ENCODE measurements around the gene FARP2. TPM values are rescaled to one million over a fixed set of nuclear protein-coding genes. Genes with fewer than 3 reads are reported as not detected.
A peak's percentile ranks its signal among the peaks of the same experiment; 100 is the strongest.

Gene FARP2
- total and polyA plus RNA-seq, 2 of the 13 experiments (the other 11 are each of a cell fraction or from before 2014, with no cell fraction given): 28.0 to 45.4 TPM

DNA sequence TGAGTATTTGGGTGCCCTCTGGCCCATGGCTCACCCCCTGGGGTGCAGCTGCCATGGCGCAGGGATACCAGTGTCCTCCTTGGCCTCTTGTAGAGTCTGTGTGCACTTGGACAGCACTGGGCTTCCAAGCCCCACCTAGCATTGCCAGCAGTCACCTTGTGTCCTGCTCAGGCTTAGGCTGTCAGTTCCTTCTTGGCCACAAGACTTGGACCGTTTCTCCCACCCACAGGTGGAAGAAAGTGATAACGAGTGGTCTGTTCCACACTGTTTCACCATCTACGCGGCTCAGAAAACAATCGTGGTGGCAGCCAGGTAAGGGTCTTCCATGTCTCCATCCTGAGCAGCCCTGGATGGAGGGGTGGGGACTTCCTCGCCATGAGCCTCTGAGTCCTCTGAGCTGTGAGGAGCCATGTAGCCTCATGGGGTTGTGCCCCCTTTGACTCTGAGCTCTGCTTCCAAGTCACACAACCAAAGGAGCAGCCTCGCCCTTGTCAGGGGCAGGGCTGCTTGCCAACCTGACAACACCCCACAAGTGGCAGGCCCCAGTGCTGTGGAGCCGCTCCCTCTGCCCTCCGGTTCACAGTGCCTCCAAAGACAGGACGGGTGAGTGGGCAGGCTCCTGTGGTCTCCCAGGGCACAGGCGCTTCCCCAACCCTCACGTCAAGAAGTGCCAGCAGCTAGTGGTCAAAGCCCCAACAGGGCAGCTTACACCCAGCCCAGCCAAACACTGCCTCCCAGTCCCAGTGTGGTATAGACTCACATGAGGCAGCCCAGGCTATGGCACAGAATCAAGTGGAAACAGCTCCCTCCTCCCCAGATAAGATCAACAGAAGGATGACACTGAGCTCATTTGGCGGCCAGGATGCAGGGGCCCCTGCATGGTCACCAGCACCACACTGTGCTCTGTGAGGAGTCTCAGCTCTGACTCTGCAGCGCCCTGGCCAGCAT, 133.9 kb downstream of the FARP2 start:
- H3K4me1 ChIP-seq (ENCODE audit: insufficient read depth, low read length): no peaks in the 10 kb centered on the region
- no peaks in the 10 kb centered on the region for H3K79me2 ChIP-seq (ENCODE audit: insufficient read depth, low read length)
- no peaks in the 10 kb centered on the region for H3K27me3 ChIP-seq (ENCODE audit: control insufficient read depth in 1 of 2, insufficient read depth in 2 of 2, low read length in 2 of 2)
- peak; percentile 77 for TF ChIP-seq AGO2 (optimal IDR thresholded peaks at IDR 0.05; ENCODE audit: low read depth, low read length)
- TF ChIP-seq SSRP1 (CRISPR knock-in tag; IDR thresholded peaks at IDR 0.05): 0 out of 2 replicates have a peak, but pooled peaks have one; percentile 44
- no peak for TF ChIP-seq HDAC6 (IDR thresholded peaks at IDR 0.05; ENCODE audit: low read depth, low read length)
- TF ChIP-seq POLR2G (IDR thresholded peaks at IDR 0.05; ENCODE audit: low read depth, low read length): peak; percentile 27; the same call in 1 of the 2 replicates
- TF ChIP-seq GTF3A (CRISPR knock-in tag; conservative IDR thresholded peaks at IDR 0.05): no peak
- TF ChIP-seq ZNF225 (CRISPR knock-in tag; IDR thresholded peaks at IDR 0.05): 0 out of 2 replicates have a peak, but pooled peaks have one; percentile 31
- peak; percentile 18; the same call in 1 of the 2 replicates for TF ChIP-seq AKAP8 (CRISPR knock-in tag; IDR thresholded peaks at IDR 0.05)
- no peak overlapping the region for H3K4me2 ChIP-seq (ENCODE audit: low read depth, low read length)
- intact Hi-C loops (cut with micrococcal nuclease; ENCODE audit: unreplicated experiment) (no loop called here), in situ Hi-C loops (cut with HindIII; ENCODE audit: extremely low pct_ligation_motif_present, low pct_unique_long_range_greater_than_20kb) (no loop called here)
- no peak overlapping the region for H3K9ac ChIP-seq (ENCODE audit: insufficient read depth, low read depth, low read length)
- no TSS peak for BruUV-seq (replicated peaks)
- no peaks in the 10 kb centered on the region for H4K20me1 ChIP-seq (ENCODE audit: insufficient read depth, low read length)
- FAIRE-seq (no peak), DNase-seq (ENCODE audit: low spot score) (no peak), ATAC-seq (peak; percentile 17)
- H3K36me3 ChIP-seq (replicated peaks in 1 of 2; ENCODE audit: control insufficient read depth in 1 of 2, insufficient read depth in 2 of 2, low read length in 2 of 2): peaks cover 12 to 28% of the 10 kb centered on the region in 2 experiments; a peak in 4 of 5 replicates
- CTCF ChIA-PET (ENCODE audit: low intra/inter-chr PET ratio, low total read pairs): no interaction called here
- 93% methylated on average over 12 of the region's 15 CpGs for WGBS (ENCODE audit: low lambda C conversion rate)
- POLR2A ChIA-PET: interaction anchor here (1.3 kb wide), 1 partner anchor 18 kb away, joined by 3 read pairs; no protein-coding TSS in a partner anchor
- H3K9me3 ChIP-seq (ENCODE audit: low read length): no peaks in the 10 kb centered on the region
- H3K4me3 ChIP-seq (replicated peaks in 1 of 3; ENCODE audit: insufficient read depth in 1 of 3, low read depth in 2 of 3, low read length in 3 of 3): no peak overlapping the region
- no peak overlapping the region for H2AFZ ChIP-seq (ENCODE audit: low read length)
- H3K27ac ChIP-seq (ENCODE audit: extremely low read length, insufficient read depth, low read length): no peak overlapping the region

Data from HepG2 (cell line).